ENCODE results near the gene BNC2. TPM values are rescaled to one million over a fixed set of nuclear protein-coding genes. Genes with fewer than 3 reads are reported as not detected.

The BNC2 gene
- total RNA-seq, 1 experiment from 2014 or later = 5.7 TPM

GRCh38 chr9:16524078-16524477, 346.4 kb downstream of the BNC2 start:
- BruUV-seq (replicated peaks) = no TSS peak
- Histone ChIP-seq H3K36me3 (ENCODE audit: control insufficient read depth, insufficient read depth, low read length) (no peaks in the 10 kb centered on the region), H3K4me1 (ENCODE audit: control insufficient read depth, insufficient read depth, low read length) (no peaks in the 10 kb centered on the region), H3K27ac (ENCODE audit: low read length) (no peak overlapping the region), H3K4me3 (ENCODE audit: low read depth in 2 of 2, low read length in 2 of 2) (no peak overlapping the region), H3K27me3 (ENCODE audit: control insufficient read depth, insufficient read depth, low read length) (no peaks in the 10 kb centered on the region), H3K9me3 (ENCODE audit: control insufficient read depth, insufficient read depth, low read depth, low read length) (no peaks in the 10 kb centered on the region)
- CTCF ChIA-PET = no interaction called here
- ATAC-seq (no peak), DNase-seq (ENCODE audit: low read depth, low spot score) (no peak)
- POLR2A ChIA-PET = no interaction called here
- intact Hi-C loops (cut with micrococcal nuclease; ENCODE audit: unreplicated experiment) = no loop called here
- in situ Hi-C loops (cut with HindIII; ENCODE audit: low pct_unique_long_range_greater_than_20kb, low sequenced_read_pairs) = no loop called here
- TF ChIP-seq POLR2AphosphoS5 (IDR thresholded peaks at IDR 0.05; ENCODE audit: low read depth, low read length) (no peak), SIN3A (IDR thresholded peaks at IDR 0.05; ENCODE audit: borderline replicate concordance, insufficient read depth, low read depth, low read length) (no peak), TCF7L2 (IDR thresholded peaks at IDR 0.05; ENCODE audit: low read depth, low read length) (no peak)

GRCh38 chr9:16521868-16522411, 348.5 kb downstream of the BNC2 start:
- DNase-seq (ENCODE audit: low read depth, low spot score) (no peak), ATAC-seq (no peak)
- ChIA-PET CTCF (no interaction called here), POLR2A (no interaction called here)
- no peaks in the 10 kb centered on the region for H3K27me3 ChIP-seq (ENCODE audit: control insufficient read depth, insufficient read depth, low read length)
- no TSS peak for BruUV-seq (replicated peaks)
- H3K9me3 ChIP-seq (ENCODE audit: control insufficient read depth, insufficient read depth, low read depth, low read length) = no peaks in the 10 kb centered on the region
- intact Hi-C loops (cut with micrococcal nuclease; ENCODE audit: unreplicated experiment) (no loop called here), in situ Hi-C loops (cut with HindIII; ENCODE audit: low pct_unique_long_range_greater_than_20kb, low sequenced_read_pairs) (no loop called here)
- no peak overlapping the region for H3K4me3 ChIP-seq (ENCODE audit: low read depth in 2 of 2, low read length in 2 of 2)
- H3K36me3 ChIP-seq (ENCODE audit: control insufficient read depth, insufficient read depth, low read length) = no peaks in the 10 kb centered on the region
- no peak overlapping the region for H3K27ac ChIP-seq (ENCODE audit: low read length)
- H3K4me1 ChIP-seq (ENCODE audit: control insufficient read depth, insufficient read depth, low read length) = no peaks in the 10 kb centered on the region
- TF ChIP-seq REST (IDR thresholded peaks at IDR 0.05; ENCODE audit: insufficient read depth in 1 of 2, low read depth in 2 of 2, low read length in 1 of 2) = no peak
- TF ChIP-seq POLR2AphosphoS5 (IDR thresholded peaks at IDR 0.05; ENCODE audit: low read depth, low read length) = no peak
- TF ChIP-seq SIN3A (IDR thresholded peaks at IDR 0.05; ENCODE audit: borderline replicate concordance, insufficient read depth, low read depth, low read length) = no peak
- TF ChIP-seq TCF7L2 (IDR thresholded peaks at IDR 0.05; ENCODE audit: low read depth, low read length) = no peak
- TF ChIP-seq, protein P1, sequence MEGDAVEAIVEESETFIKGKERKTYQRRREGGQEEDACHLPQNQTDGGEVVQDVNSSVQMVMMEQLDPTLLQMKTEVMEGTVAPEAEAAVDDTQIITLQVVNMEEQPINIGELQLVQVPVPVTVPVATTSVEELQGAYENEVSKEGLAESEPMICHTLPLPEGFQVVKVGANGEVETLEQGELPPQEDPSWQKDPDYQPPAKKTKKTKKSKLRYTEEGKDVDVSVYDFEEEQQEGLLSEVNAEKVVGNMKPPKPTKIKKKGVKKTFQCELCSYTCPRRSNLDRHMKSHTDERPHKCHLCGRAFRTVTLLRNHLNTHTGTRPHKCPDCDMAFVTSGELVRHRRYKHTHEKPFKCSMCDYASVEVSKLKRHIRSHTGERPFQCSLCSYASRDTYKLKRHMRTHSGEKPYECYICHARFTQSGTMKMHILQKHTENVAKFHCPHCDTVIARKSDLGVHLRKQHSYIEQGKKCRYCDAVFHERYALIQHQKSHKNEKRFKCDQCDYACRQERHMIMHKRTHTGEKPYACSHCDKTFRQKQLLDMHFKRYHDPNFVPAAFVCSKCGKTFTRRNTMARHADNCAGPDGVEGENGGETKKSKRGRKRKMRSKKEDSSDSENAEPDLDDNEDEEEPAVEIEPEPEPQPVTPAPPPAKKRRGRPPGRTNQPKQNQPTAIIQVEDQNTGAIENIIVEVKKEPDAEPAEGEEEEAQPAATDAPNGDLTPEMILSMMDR (IDR thresholded peaks at IDR 0.05) = no peak

- no peaks in the 10 kb centered on the region for H3K36me3 ChIP-seq (ENCODE audit: control insufficient read depth, insufficient read depth, low read length)
- H3K27ac ChIP-seq (ENCODE audit: low read length) = no peak overlapping the region
- POLR2A ChIA-PET = no interaction called here
- CTCF ChIA-PET = no interaction called here
- no peaks in the 10 kb centered on the region for H3K4me1 ChIP-seq (ENCODE audit: control insufficient read depth, insufficient read depth, low read length)
- in situ Hi-C loops (cut with HindIII; ENCODE audit: low pct_unique_long_range_greater_than_20kb, low sequenced_read_pairs) (no loop called here), intact Hi-C loops (cut with micrococcal nuclease; ENCODE audit: unreplicated experiment) (no loop called here)
- ATAC-seq (no peak), DNase-seq (ENCODE audit: low read depth, low spot score) (no peak)
- H3K4me3 ChIP-seq (ENCODE audit: low read depth in 2 of 2, low read length in 2 of 2) = no peak overlapping the region
- TF ChIP-seq, protein P1 (IDR thresholded peaks at IDR 0.05) = no peak
- TF ChIP-seq POLR2AphosphoS5 (IDR thresholded peaks at IDR 0.05; ENCODE audit: low read depth, low read length) (no peak), SIN3A (IDR thresholded peaks at IDR 0.05; ENCODE audit: borderline replicate concordance, insufficient read depth, low read depth, low read length) (no peak), TCF7L2 (IDR thresholded peaks at IDR 0.05; ENCODE audit: low read depth, low read length) (no peak), REST (IDR thresholded peaks at IDR 0.05; ENCODE audit: insufficient read depth in 1 of 2, low read depth in 2 of 2, low read length in 1 of 2) (no peak)
- H3K9me3 ChIP-seq (ENCODE audit: control insufficient read depth, insufficient read depth, low read depth, low read length) = no peaks in the 10 kb centered on the region
- no peaks in the 10 kb centered on the region for H3K27me3 ChIP-seq (ENCODE audit: control insufficient read depth, insufficient read depth, low read length)
- BruUV-seq (replicated peaks) = no TSS peak
These were observed 351.5 kb downstream of the BNC2 start for GRCh38 chr9:16519001-16519400.

Measured in Panc1 (cell line).